GM21390 (cell line): Measurements from ENCODE around the gene CSMD2.

Experiments
- ATAC-seq: cut with Tn5 transposase; IDR thresholded peaks from one replicate; pipeline ENCODE4 v1.9.1; 2021; ENCODE audit not compliant: unreplicated experiment

CSMD2 gene

DNA sequence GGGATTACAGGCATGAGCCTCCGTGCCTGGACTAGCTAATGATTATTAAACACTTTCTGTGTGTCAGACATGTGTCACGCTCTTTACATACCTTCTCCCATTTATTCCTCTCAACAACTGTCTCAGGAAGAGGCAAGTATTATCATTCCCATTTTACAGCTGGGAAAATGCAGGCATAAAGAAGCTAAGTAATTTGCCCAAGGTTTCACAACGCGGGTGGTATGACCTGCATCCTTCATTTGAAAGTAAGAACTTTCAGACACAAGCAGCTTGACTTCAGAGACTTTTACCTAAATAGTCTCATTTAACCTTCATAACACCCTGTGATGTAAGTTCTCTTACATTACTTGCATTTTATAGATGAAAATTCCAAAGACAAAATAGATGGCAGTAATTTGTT, 693.6 kb downstream of the CSMD2 start:
- no peak for ATAC-seq

- ATAC-seq: no peak
Measured at GRCh38 chr1:33470495-33471012, 694.5 kb downstream of the CSMD2 start.

DNA sequence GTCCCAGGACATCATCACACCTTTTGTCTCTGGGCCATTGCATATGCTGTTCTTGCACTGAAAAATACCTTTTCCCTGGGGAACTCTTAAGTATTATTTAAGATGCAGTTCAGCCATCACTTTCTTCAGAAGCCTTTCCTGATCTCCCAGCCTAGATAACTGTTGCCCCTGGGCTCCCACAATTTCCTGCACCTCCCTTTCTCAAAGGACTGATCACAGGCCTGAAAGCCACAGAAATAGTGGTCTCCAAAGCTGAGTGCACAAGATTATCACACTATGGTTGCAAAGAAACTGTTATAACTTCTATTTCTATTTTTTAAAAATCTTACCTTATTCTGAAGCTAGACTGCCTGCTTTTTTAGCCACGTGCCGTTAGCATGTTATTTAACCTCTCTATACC, 695.3 kb downstream of the CSMD2 start:
- no peak for ATAC-seq

GRCh38 chr1:33468967-33469366, 696.1 kb downstream of the CSMD2 start:
- ATAC-seq: no peak

GRCh38 chr1:33468531-33468930, 696.5 kb downstream of the CSMD2 start:
- no peak for ATAC-seq

- no peak for ATAC-seq
Measured at GRCh38 chr1:33468011-33468410, 697.0 kb downstream of the CSMD2 start.

- ATAC-seq: no peak
Measured at GRCh38 chr1:33466159-33466558, 698.9 kb downstream of the CSMD2 start.

DNA sequence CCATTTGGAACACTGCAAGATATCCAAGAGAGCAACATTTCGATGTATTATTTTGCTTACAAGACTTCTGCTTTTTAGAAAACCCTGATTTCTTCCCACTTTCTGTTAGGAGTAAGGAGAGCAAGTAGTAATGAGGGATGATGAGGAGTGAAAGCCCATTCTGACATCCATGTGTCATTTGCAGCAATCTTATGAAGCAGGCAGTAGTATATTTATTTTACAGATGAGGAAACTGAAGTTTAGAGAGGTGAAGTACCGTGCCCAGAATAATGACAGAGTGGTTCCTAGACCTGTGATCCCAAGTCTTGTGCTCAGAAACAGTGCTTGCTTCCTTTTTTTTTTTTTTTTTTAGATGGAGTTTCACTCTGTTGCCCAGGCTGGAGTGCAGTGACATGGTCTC, 699.7 kb downstream of the CSMD2 start:
- ATAC-seq: no peak

DNA sequence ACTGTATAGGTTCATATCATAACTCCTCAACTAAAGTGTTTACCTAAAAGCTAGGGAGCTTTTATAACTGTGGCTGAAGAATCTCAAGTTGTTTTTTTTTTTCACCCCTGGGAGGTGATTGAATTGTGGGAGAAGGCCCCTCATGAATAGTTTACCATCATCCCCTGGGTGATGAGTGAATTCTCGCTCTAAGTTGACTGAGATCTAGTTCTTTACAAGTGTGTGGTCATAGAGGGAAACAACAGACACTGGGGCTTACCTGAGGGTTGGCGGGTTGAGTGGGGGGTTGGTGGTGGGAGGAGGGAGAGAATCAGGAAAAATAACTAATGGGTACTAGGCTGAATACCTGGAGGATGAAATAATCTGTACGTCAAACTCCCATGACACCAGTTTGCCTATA, 700.5 kb downstream of the CSMD2 start:
- ATAC-seq: no peak
